Hepatic stellate cell (primary cell): ENCODE measurements around the gene FAM174C.
"Not testable (repeated sequence)": the region's sequence is repeated elsewhere in the genome, so short reads cannot be mapped to it uniquely, and the experiment has no call there.

Experiments used
- DNase-seq: peaks from one replicate; pipeline ENCODE4 v3.0.0; 2011; ENCODE audit warnings: low spot score

The FAM174C gene

DNA sequence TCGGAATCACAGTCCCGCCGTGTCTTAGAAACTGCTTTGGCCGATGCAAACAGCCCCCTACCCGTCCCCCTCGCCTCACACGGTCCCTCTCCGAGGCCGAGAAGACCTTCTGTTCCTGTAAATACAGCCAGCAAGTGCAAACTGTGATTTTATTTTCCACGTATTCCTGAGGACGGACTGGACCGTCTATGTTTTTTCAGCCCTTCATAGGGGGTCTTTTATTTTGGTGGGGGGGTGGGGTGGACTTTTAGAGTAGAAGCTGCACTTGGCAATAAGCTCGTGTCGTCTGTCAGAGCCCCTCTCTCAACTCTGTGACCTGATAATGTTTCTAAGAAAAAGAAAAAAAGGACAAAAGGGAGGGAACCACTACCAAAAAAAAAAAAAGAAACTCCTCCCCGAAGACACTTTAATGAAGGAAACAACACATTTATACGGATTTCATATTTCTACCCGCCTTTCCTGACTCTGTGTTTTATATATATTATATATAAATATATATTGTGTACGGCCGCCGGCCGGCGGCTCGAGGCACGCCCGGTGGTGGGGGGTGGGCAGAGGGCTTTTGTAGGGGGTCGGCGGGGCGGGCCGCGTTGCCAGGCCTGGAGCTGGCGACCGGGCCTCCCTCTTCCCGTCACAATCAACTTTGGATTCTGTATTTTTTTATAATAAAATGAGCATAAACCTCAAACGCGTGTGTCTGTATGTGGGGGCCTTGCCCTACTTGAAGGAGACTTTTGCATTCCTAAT is 25.6 kb downstream of the FAM174C start:
- no peak for DNase-seq

DNA sequence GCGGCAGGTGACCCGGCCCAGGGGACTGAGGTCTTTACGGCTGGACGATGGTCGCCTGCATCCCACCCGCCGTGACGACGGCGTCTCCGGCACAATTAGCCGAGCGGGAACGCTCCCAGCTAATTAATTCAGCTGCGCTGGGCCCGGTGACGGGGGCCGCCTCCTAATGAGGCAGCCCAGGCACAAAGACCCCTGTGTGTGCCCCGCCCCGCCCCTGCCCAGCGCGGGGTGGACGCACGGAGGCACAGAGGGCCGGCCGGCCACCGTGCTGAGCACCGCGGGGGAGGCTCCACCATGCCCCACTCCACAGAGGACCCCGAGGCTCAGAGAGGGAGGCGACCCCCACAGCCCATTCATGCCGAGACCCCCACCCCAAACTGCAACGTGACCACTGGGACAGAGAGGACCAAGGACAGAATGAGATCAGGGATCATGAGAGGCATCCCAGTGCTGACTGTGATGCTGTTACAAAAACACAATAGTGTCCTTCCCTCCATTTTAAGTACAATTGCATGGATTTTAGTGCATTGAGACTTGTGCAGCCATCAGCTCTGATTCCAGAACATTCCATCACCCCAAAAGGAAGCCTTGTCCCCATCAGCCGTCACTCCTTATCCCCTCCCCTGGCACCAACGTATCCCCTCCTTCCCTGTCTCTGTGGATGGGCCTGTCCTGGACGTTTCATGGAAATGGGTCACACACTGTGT is 27.4 kb downstream of the FAM174C start:
- DNase-seq: no peak

DNA sequence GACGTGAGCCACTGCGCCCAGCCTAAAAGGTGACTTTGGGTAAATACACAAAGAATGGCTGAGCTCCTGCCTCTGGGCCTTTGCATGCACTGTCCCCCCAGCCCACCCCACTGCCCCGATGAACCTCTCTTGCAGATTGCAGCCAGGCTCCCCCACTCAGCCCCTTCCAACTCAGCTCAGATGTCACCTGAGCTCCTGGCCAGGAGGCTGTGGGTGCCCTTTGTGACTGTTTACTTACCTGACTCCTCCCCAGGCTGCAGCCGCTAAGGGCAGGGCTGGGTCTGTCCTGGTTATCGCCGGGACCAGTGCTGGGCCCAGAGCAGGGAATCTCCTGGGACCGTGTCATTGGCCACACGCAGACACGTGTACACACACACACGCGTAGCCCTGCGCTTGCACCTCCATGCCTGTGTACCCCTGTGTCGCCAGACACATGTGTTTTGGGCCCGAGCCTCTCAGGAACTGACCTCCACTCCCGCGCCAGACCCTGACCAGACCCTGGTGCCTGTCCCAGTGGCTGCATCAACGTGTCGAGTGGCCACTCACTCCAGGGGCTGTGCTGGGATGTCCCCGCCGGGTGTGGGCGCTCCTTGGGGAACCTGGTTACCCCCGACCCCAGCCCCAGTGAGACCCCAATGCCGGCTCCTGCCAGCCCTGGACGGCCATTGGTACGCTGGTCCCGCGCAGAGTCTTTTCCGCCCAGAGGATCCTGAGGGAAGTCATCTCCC is 29.0 kb downstream of the FAM174C start:
- no peak for DNase-seq

DNA sequence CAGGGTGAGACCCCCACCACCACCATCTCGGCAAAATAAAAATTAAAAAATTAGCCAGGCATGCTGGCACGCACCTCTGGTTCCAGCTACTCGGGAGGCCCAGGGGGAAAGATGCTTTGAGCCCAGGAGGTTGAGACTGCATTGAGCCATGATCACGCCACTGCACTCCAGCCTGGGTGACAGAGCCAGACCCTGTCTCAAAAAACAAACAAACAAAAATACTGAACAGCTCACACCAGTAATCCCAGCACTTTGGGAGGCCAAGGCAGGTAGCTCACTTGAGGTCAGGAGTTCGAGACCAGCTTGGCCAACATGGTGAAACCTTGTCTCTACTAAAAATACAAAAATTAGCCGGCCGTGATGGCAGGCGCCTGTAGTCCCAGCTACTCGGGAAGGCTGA is 30.0 kb downstream of the FAM174C start:
- DNase-seq: not testable (repeated sequence)

DNA sequence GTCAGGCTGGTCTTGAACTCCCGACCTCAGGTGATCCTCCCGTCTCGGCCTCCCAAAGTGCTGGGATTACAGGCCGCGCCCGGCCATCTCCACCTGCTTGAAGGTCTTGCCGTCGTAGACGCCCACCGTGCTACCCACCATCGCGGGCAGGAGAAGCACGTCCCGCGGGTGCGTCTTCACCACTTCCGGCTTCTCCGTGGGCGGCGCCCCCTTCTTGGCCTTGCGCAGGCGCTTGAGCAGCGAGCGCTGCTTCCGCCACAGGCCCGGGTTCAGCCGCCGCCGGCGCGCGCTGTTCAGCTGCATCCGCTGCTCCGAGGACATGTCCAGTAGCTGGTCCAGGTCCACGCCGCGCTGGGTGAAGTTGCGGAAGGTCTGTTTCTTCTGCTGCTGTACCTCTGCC is 32.0 kb downstream of the FAM174C start:
- no peak for DNase-seq

DNA sequence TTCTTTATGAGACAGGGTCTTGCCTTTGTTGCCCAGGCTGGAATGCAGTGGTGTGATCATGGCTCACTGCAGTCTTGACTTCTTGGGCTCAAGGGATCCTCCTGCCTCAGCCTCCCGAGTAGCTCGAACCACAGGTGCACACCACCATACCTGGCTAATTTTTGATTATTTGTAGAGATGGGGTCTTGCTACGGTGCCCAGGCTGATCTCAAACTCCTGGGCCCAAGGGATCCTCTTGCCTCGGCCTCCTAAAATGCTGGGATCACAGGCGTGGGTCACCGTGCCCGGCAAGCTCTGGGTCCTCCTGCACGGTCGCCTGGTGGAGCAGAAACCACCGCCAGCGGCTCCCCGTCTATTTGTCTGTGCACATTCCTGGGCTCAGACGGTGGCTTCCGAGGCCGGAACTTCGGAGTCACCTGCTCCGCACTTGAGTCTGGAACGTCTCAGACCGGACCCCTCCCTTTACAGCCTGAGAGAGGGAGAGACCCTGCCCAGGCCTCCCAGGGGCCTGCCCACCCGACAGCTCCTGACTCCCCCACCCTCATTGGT is 32.5 kb downstream of the FAM174C start:
- no peak for DNase-seq

DNA sequence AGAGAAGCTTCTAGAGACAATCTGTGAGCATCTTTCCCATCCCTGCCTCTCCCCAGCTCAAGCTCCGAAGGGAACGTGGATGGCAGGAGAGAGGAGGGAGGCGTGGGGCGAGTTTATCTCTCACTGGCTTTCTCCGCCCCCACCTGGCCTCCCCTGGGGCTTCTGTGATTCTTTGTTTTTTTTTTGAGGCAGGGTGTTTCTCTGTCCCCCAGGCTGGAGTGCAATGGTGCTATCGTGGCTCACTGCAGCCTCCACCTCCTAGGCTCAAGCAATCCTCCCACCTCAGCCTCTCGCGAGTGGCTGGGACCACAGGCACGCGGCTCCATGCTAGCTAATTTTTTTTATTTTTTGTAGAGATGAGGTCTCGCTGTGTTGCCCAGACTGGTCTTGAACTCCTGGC is 33.4 kb downstream of the FAM174C start:
- DNase-seq: no peak

DNA sequence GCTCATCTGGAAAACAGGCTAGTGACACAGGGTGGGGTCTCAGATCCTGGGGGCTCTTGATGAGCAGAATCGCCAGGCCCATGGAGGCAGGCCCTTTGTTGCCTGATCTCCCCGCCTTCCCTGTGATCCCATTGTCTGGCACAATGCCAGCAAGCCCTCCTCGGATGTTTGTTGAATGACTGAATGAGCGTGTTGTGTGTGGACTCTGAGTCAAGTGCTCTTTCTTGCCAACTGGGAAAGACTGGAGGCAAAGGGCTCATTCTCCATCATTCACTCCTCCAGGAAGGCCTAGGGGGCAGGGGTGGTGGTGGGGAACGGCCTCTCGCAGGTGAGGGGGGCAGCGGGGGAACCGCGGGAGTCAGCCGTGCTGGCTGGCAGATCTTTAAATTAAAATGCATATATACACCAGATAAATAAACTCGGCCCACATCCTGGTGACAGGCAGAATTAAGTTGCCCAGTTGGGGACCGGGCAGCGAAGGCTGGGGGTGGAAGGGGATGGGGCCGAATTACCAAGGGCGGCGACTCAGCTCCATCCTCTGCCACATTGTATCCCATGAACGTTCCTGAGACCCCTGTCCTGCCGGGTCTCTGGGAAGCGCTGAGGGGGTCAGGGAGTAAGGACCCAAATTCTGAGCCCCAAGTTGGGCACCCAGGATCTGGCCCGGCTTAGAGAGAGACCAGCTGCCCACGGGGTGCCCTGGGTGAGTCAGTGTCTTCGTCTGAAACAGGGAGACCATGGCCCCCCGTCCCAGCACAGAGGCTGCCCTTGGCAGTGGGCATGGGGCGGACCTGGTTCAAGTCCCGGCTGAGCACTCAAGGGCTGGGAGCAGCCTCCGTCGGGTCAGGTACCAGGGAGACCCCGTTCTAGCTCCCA is 34.9 kb downstream of the FAM174C start:
- DNase-seq: no peak

DNA sequence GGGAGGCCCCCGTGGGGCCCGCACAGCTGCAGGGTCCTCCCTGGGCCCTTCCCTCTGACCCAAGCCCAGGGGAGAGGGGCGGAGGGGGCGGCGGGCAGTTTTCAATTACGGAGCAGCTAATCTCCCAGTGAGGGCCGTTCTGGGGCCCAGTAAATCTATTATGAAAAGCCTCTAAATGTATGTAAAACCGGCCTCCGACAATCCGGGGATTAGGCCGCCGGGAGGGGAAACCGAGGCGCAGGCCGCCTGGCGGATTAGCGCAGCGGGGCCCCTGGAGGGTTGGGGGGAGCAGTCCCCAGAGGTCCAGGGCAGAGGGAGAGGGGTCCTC is 35.5 kb downstream of the FAM174C start:
- DNase-seq: no peak

DNA sequence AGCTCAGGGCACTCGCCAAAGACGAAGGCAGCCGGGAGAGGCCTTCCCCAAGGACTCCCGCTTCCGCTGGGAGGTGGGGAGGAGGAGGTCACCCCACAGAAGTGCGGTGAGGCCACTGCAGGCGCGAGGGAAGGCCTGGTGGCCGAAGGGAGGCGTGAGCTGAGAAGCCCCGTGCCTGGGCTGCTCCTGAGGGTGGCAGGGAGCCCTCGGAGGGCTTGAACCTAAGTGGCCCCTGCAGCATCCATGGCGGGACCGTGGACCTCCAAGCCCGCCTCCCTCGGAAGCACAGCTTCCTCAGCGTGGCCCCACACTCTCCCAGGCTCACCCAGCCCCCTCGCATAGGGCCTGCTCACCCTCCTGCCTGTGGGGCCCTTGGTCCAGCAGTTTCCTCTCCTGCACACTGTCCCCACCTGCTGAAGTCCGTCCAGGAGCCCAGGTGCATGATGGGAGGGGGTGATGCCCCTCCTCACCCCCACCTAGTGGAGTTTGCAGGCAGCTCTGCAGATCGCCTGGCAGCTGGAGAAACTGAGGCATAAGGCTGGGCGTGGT is 36.3 kb downstream of the FAM174C start:
- DNase-seq: no peak

DNA sequence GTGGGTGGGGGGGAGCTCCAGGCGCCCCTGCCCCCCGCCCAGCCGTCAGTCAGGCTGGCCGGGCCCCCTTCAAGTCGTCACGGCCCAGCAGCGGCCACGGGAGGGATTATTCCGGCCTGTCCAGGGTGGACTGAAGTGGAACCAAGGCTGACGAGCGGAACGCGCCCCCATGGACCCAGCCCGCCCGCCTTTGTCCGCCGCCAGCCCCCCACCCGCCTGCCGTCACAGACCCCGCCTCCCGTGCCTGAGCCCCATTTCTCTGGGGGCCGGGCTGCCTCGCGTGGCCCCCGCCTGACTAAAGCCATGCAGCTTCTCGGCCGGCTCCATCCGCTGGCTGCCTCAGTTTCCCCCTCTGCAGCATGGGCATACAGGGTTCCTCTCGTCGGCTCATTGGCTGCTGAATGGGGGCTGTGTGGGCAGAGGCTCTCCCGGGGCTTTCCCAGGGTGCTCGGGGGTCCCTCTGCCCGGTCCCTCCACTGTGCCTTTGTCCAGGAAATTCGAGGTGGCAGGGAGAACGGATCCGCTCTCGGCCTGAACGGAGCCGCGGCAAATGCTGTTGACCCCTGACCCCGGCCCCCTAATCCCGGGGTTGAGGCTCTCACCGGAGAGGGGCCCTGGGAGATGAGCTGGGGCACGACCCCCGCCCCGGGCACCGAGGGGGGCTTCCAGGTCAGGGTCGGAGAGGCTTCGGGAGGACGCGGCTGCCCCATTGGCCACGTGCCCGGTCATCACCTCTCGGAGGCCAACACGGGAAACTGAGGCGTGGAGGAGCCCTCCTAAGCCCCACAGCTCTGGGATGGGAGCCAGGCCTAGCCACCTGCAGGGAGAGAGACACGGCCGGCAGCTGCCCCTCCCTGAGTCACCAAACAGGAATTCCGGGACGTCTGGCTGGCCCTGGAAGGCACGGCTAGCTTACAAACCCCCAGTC is 37.7 kb downstream of the FAM174C start:
- peak; percentile 87 for DNase-seq

DNA sequence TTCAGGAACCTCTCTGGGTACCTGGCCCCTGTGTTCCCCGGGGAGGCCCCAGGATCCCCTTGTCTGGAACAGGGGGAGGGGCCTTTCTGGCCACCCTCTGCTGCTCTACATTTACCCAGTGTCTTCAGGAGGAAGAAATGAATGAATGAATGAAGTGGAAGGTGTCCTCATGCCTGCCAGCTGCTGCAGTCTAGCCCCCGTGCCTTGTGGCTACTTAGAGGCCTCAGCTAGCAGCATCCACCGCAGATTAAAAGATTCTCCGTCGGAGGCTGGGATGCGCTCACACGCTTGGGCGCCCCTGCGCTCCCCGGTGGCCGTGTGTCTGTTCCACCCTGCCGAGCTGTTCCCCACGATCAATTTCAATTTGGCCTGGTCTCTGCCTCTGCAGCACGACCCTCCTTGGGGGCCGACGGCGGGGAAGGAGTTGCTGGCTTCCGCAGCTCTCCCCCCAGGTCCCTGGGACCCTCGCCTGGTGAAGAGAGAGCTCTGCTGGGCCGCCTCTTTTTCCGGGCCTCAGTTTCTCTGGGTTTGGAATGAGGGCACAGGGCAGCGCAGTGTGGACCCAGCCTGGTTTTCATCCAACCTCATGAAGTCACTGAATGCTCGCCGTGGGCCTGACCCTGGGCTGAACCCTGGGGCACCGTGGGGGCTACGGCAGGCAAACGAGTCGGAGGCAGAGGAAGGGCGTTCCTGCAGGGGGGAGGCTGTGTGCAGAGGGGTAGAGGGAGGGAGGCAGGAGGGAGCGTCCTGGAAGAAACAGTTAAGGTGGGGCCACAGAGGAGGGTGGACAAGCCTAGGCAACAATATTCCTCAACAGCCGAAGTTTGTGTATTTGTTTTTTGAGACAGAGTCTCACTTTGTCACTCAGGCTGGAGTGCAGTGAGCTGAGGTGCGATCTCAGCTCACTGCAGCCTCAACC is 38.6 kb downstream of the FAM174C start:
- no peak for DNase-seq

DNA sequence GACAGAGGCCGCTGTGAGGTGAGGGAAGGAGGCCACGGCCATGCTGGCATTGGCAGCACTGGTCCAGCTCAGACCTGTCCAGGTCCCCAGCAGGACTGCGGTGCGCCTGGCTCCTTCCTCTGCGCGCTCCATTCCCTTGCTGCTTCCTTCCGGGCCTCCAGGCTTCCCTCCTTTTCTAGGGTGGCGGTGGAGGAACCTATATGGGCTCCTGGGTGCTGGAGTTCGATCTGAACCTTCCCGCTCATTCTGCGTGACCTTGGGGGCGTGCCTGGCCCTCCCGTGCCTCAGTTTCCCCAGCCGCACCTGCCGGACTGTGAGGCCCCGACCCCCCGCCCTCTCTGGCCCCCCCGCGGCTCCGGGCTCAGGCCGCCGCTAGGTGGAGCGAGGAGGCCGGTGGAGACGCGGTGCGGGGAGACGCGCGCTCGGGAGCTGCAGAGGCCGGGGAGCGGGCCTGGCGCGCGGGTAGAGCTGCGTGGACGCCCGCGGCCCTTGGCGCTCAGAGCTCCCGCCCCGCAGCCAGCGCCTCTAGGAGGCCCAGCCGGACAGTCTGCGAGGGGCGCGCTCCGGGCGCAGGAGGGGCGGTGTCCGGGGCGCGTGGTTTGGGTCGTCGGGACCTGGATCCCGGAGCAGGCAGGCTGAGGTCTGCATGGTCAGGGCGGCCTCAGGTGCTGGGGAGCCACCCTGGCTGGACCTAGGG is 40.3 kb downstream of the FAM174C start:
- peak; percentile 77 for DNase-seq

DNA sequence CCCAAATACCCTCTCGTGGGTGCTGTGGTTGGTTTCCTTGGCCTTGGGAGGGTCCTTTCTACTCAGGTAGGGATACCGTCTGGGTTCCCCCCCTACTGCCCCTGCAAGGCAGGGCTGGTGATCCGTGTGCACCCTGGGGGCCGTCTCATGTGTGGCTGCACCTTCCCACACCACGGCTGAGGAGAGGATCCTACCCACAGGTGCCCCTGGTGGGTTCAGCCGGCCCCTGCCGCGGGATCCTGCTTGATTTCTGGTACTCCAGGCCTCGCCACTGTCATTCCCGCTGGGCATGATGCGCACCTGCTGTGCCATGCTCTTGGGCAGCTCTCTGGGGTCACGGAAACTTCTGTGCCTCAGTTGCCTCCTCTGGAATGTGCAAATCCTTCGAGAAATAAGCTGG is 41.1 kb downstream of the FAM174C start:
- no peak for DNase-seq

DNA sequence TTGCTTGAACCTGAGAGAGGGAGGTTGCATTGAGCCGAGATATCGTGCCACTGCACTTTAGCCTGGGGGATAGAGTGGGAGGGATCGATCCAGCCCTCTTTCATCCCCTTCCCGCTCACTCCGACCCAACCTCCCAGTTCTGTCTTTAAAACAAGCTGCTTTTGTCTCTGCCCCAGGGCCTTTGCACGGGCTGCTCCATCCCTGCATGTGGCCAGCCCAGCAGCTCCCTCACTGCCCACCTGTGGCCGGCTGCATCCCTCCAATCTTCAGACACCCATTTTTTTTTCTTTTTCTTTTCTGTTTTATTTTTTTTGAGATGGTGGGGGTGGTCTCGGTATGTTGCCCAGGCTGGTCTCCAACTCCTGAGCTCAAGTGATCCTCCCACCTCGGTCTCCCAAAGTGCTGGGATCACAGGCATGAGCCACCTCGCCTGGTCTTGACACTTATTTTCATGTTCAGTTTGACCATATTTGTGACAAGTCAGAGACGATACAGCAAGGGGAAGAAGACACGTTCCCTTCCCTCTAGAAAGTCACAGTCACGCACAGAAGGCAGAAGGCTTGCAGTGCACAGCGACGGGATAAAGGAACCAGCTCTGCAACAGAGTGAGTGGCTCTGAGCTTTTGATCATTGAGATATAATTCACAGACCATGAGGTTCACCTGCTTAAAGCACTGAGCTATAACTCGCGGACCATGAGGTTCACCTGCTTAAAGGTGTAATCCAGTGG is 42.1 kb downstream of the FAM174C start:
- no peak for DNase-seq

DNA sequence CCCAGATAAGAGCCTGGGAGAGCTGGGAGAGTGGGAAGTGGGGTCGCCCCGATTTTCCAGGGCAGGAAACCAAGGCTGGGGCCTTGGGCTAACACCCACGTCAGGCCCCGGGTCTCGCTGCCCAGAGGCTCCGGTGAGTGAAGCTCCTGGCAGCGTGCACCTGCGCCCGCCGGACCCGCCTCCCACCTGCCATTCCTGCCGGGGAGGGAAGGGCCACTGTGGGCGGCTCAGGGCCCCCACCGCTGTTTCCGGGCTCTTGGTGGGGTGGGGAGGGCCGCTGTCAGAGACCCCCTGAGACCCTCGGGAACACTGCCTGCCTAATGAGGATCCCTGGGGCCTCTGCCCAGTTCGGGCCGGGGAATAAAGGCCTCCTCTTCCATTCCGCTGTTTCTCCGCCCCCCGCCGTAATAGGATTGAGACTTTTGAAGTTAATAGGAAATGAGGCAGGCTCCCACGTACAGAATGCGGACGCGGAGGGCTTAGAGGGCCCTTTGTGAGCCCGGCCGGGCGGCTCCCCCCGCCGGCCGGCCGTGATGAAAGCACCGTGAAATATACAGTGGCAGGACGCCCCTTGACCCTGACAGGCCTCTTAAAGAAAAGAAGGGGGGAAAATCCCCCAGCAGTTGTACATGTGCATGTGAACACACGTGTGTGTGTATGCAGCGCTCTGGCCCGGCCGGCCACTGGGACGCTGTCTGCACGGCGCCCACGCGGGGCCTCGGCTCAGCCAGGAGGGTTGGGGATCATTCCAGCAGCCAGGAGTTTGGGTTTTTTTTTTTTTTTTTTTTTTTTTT is 43.5 kb downstream of the FAM174C start:
- no peak for DNase-seq

DNA sequence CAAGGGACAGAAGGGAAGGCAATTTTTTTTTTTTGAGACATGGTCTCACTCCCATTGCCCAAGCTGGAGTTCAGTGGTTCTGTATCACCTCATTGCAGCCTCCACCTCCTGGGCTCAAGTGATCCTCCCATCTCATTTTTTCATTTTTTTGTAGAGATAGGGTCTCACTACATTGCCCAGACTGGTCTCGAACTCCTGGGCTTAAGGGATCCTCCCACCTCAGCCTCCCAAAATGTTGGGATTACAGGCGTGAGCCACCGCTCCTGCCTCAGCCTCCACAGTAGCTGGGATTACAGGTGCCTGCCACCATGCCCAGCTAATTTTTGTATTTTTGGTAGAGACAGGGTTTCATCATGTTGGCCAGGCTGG is 44.9 kb downstream of the FAM174C start:
- not testable (repeated sequence) for DNase-seq
